Measurements from ENCODE around the gene PRR18.

Gene PRR18

DNA sequence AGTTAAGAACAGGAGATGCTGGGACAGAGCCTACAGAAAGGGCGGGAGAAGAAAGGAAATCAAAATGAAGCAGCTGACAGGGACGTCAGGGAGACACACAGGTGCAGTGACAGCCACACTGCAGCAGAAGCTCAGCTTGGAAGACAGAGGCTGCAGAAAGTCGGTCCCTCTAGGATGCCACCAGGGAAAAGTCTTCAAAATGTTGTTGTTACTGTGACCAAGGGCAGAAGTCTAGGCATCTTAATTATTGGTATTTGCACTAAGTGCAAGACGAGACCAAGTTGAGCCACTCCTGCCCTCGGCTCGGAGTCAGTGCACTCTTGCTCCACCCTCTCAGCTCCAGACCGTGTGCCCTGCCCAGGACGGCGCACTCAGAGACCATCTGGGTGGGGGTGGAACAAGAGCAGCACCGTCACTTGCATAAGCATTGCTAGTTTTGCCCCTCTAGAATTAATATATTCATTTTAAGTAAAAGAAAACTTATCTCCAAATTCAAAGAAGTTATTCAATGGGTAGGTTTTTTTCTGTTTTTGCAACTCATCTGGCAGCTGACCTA lies 2.6 kb downstream of the PRR18 start:
- no peak for DNase-seq

- DNase-seq = no peak
These were observed 4.1 kb downstream of the PRR18 start for GRCh38 chr6:166304106-166304505.

DNA sequence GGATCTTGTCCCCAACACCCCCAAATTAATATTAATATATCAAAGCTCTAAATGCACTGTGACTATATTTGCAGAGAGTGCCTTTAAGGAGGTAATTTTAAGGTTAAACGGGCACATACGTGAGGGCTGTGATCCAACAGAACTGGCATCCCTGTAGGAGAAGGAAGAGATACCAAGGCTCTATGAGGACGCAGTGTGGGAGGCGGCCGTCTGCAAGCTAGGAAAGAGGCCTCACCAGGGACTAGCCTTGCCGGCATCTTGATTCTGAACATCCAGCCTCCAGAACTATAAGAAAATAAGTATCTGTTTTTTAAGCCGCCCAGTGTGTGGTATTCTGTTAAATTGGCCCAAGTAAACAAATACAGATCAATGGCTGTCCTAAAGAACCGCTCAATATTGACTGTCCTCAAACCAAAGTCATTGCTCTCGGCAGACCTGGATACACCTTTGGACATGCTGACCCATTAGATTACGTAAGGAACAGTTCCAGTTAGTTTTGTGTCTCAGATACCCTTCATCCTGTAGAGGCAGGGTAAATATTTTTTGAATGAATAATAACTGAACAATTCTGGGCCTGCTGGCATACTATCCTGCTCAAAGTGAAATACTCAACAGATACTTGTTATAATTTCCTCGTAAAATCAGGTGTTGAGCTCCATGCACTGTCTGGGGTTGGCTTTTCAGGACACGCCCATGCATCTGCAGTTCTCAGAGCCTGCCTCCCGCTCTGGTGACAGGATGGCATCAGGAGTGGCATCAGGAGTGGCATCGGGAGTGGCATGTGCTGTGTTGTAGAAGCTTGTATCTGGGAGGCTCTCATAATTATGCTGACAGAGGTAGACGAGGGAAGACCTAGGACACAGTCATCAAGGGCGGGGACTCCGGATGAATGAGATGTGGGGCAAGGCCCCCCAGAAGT lies 6.3 kb downstream of the PRR18 start:
- DNase-seq = no peak

GRCh38 chr6:166300357-166300987 lies 7.7 kb downstream of the PRR18 start:
- DNase-seq = no peak

DNA sequence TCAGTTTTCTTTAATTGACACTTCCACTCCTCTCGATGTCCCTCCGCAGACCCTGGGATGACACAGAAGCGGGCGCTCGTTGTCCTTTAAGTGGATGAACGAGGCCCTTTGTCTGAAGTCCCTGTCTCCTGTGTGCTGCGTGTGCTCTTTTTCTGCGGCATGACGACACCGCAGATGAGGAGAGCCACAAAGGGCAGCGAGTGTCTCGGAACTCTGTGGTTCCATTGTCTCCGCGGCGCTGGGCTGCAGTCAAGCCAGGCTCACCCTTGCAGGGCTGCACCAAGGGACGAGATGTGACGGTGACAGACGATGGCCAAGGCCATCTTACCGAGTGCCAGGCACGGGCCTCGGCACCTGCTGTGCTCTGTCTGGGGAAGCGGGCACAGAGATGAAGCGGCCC lies 10.6 kb downstream of the PRR18 start:
- DNase-seq = no peak

- no peak for DNase-seq
These were observed 11.9 kb downstream of the PRR18 start for GRCh38 chr6:166296035-166296883.

DNA sequence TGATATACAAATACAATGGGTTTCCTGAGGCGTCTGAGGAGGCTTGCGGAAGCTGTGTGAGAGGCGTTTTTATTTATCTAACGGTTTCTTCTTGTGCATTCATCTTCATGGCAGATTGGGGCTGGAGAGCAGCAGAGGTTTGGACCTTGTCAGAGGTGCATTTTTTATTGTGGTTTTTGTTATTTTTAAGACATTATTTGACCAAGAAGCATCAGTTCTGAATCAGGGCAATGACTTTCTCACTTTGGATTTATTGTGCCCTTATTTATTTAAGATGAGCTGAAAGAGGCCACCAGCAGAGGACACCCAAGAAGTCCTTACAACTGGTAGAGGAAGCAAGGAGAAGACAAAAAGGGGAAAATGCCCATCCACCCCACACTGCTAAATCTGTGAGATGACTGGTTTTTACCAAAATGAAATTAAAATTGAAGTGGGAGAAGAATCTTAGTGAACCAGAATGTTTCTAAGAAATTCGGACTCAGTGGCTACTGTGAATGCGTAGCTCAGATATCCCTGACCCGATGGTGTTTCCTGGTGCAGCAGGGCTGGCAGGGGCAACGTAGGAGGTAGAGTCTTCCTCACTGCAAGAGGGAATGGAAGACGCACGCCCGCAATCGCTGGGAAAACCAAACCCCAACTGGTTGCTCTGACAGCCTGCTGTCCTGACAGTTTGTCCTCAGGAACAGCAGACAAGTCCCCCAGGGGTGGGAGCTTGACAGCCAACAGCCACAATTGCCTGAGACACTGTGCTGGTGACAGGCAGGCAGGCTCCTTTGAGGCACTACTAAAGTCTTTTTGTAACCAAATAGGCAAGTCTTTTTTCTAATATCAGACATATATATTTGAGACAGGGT lies 14.2 kb downstream of the PRR18 start:
- no peak for DNase-seq

DNA sequence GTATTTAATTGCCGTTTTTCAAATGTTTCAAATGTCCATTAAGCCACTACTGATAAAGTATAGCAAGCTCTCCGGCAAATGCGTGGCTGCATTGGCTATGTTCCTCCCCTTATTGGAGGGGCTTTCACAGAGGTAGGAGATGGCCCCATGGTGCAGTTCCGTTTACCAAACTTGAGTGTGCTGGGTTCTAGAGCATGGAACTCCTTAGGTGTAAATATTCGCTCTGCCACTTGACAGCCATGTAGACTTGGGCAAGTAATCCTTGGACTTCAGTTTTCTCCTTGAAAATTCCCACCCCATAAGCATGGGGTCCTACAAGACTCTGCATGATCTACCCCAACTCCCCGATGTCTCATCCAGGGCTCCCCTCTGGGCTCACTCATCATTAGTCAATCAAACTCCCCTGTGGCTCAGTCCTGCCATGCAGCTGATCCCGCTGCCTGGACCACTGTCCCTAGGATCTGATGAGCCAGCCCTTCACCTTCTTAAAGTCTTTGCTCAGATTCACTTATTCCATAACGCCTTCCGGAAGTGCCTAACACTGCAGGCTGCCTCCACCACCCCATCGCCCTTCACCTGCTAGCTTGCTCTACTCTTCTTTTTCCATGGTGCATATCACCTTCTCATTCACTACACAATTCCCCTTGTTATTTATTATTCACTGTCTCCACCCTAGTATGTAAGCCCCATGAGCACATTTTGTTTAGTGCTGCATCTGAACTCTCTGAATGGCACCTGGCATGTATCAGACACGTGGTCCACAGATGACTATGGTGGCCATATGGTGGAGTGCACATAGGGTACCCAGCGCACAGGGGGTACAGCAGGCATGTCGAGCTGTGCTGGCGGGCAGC lies 18.8 kb downstream of the PRR18 start:
- no peak for DNase-seq

DNA sequence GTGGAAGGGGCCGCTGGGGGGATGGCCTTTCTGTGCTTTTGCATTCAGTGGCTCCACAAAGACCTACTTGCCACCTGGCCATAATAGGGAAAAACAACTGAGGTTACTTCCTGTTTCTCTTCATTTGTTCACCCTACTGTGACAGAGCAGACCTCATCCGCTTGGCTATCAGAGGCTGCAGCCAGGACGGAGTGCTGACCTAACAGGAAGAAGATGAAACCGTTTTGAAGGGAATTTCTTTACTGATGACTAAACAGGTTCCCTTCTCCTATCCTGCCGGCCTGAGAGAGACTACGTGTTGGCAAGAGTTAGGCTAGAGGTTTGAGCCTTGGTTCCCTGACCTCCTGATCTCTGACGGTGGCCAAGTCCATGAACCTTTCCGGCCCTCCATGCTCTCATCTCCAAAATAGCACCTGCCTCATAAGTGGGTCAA lies 21.3 kb downstream of the PRR18 start:
- DNase-seq = peak; percentile 25

GRCh38 chr6:166285233-166285632 lies 23.0 kb downstream of the PRR18 start:
- DNase-seq = no peak

DNA sequence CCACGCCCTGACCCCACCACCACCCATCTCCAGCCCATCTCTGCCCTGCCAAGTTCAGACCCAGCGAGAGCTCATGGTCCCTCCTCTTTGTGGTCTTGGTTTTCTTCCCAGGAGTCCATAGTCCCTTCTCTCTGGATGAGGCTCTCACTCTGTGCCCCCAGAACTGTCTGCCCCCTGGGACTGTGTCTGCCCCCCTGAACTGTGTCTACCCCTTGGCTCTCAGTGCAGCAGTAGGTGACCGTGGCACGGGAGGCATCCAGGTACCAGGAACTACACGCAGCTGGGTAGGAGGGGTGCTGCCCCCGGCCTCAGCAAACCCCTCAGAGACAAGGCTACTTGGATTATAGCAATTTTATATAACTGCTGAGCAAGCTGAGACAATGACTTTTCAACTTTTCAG lies 23.6 kb downstream of the PRR18 start:
- no peak for DNase-seq

DNA sequence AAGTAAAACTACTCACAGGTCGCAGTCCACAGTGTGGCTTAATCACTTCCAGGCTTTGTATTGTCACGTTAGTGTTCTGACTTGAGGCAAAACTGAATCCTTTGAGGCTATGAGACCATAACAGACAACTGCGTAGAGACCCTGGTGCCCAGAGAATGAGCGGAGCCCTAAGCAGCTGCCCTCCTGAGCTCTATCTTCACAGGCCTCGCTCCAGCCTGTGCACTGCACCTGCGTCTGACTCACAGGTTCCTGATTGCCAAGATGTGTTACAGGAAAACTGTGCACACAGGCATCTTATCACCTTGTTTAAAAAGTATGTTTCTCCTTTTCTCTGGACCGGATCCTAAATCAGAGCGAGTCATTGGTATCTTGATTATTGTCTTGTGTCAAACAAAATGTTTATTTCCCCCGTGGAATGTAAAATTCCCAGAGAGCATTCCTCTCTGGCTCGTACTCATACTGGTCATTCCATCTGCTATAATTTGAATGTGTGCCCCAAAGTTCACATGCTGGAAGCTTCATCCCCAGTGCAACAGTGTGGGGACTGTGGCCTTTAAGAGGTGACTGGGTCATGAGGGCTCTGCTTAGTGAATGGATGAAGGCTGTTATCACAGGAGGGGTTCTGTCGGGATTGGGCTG lies 25.7 kb downstream of the PRR18 start:
- DNase-seq = no peak

DNA sequence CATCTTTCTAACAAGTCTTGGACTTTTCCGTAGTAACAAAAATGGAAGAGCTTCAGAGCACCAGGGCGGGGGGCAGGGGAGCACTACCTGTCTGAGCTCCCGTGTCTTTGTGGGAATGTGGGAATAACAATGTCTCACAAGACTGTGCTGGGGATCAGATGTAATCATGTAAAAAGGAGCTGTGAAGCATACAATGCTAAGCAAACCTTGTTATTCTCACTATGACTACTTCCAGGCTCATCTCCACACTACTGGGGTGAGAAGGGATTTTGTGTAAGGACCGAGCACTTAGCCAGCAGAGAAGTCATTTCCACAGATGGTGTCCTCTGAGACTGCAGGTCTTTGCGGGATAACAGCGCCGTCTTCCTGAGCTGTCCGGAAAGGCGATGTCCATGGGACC lies 27.1 kb downstream of the PRR18 start:
- DNase-seq = no peak

GRCh38 chr6:166279393-166279679 lies 28.9 kb downstream of the PRR18 start:
- DNase-seq = no peak

GRCh38 chr6:166278579-166279392 lies 29.4 kb downstream of the PRR18 start:
- no peak for DNase-seq

- DNase-seq = no peak
These were observed 30.2 kb downstream of the PRR18 start for GRCh38 chr6:166277892-166278578.

DNA sequence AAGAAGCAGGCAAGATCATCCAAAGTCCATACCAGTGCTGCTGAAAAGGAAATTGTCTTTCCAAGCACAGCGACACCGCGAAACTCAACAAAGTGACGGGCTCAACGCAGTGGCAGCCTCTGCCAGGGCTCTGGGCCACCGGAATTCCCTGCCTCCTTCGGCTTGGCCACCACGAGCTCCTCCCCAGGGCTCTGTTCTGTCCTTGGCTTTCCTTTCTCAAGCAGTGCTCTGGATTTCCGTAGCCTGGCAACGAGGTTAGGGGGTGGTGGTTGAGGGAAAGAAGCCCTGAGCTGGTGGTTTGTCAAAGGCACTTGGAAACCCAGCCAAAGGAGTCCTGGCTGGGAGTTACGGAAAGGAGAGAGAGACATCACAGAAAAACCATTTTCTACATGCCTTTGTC lies 31.2 kb downstream of the PRR18 start:
- no peak for DNase-seq

DNA sequence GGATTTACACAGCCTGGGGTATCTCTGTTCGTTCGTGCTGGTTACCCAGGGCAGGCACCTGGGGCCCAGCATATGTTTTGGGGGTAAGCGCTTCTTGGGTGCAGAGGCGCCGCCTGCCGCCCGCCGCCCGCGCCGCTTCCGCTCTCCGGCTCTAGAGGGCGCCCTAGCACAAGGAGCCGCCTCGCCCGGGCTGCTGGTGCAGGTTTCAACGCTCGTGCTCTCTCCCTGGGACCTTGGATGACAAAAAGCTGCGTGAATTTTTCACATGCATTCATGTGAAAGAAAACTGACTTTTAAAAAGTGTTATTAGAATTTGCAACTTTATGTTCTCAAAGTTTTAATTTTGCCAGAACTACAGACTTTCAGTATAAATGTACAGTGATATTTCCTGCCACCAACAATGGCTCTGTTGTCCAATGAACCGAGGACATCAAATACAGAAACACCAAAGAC lies 32.5 kb downstream of the PRR18 start:
- DNase-seq = peak; percentile 70

GRCh38 chr6:166274739-166275370 lies 33.3 kb downstream of the PRR18 start:
- no peak for DNase-seq
